GM23248 (cell line): ENCODE results near the gene SPTAN1. TPM values are rescaled to one million over a fixed set of nuclear protein-coding genes. Genes with fewer than 3 reads are reported as not detected.

ENCODE experiments used
- DNase-seq: peaks from one replicate; pipeline ENCODE4 v3.0.0-alpha.2; 2015
- H2AFZ ChIP-seq: fragments of 200-600 bp; sonication (generic); 2 replicates; pipeline ENCODE4 v1.6.1; 2016; ENCODE audit warnings: antibody characterized with exemption
- H3F3A ChIP-seq: fragments of 200-600 bp; sonication (generic); 2 replicates; pipeline ENCODE4 v1.6.1; 2016; ENCODE audit warnings: mild to moderate bottlenecking, antibody characterized with exemption, mixed run types; ENCODE audit not compliant: insufficient read depth
- H3K27ac ChIP-seq: fragments of 200-600 bp; sonication (generic); 2 replicates; pipeline ENCODE4 v1.5.1; 2016; ENCODE audit warnings: mild to moderate bottlenecking
- H3K27me3 ChIP-seq: fragments of 200-600 bp; sonication (generic); replicated peaks from 2 replicates; pipeline ENCODE4 v1.6.1; 2016; ENCODE audit warnings: mild to moderate bottlenecking; ENCODE audit not compliant: insufficient read depth
- H3K36me3 ChIP-seq: fragments of 200-600 bp; sonication (generic); 2 replicates; pipeline ENCODE4 v1.6.1; 2016; ENCODE audit warnings: low read depth, mild to moderate bottlenecking
- H3K4me1 ChIP-seq: fragments of 200-600 bp; sonication (generic); 2 replicates; pipeline ENCODE4 v1.6.1; 2016; ENCODE audit warnings: mild to moderate bottlenecking; ENCODE audit not compliant: insufficient read depth
- H3K4me2 ChIP-seq: fragments of 200-600 bp; sonication (generic); one replicate; pipeline ENCODE4 v1.6.1; 2016; ENCODE audit warnings: mild to moderate bottlenecking; ENCODE audit not compliant: unreplicated experiment
- H3K4me3 ChIP-seq: fragments of 200-600 bp; sonication (generic); 2 replicates; pipeline ENCODE4 v1.5.1; 2016; ENCODE audit warnings: mild to moderate bottlenecking
- H3K79me2 ChIP-seq: fragments of 200-600 bp; sonication (generic); 2 replicates; pipeline ENCODE4 v1.6.1; 2016; ENCODE audit warnings: mild to moderate bottlenecking; ENCODE audit not compliant: insufficient read depth
- H3K9ac ChIP-seq: fragments of 200-600 bp; sonication (generic); 2 replicates; pipeline ENCODE4 v1.6.1; 2016; ENCODE audit warnings: mild to moderate bottlenecking
- H3K9me2 ChIP-seq: fragments of 200-600 bp; sonication (generic); 2 replicates; pipeline ENCODE4 v1.6.1; 2016; ENCODE audit warnings: mixed run types, mild to moderate bottlenecking, moderate library complexity; ENCODE audit not compliant: insufficient read depth
- H3K9me3 ChIP-seq: fragments of 200-600 bp; sonication (generic); one replicate; pipeline ENCODE4 v1.6.1; 2017; ENCODE audit warnings: low read depth
- H4K20me1 ChIP-seq: fragments of 200-600 bp; sonication (generic); 2 replicates; pipeline ENCODE4 v1.6.0; 2016; ENCODE audit not compliant: insufficient read depth
- EZH2 ChIP-seq: fragments of 200-600 bp; sonication (generic); IDR thresholded peaks from 2 replicates; pipeline ENCODE4 v1.6.1; 2018; ENCODE audit warnings: antibody characterized with exemption, mild to moderate bottlenecking; ENCODE audit not compliant: insufficient read depth, poor library complexity, severe bottlenecking
- EZH2phosphoT487 ChIP-seq: fragments of 200-600 bp; sonication (generic); IDR thresholded peaks from 2 replicates; pipeline ENCODE4 v1.6.1; 2018; ENCODE audit warnings: antibody characterized with exemption, moderate library complexity, mild to moderate bottlenecking, low read depth; ENCODE audit not compliant: insufficient read depth
- WGBS, 2 experiments: methylation state at CpG; one replicate each; pipeline ENCODE4 v1.1.6; 2015 to 2017; ENCODE audit warnings: low lambda C conversion rate in 2 of 2, low coverage in 1 of 2; ENCODE audit errors: missing lambda C conversion rate in 2 of 2; 5-methylcytosine and 5-hydroxymethylcytosine counted together
- in situ Hi-C: fragments of 300-500 bp; cut with MboI; formaldehyde crosslinking; loops from 2 replicates; pipeline ENCODE4 v1.15.0; 2020
- polyA plus RNA-seq: library from polyadenylated mRNA; unstranded; fragments of >200 nt; fragmentation: Nextera tagmentation; extraction: Ambion mirVana; gene quantifications from 2 replicates; pipeline ENCODE4 v1.2.1, GENCODE V29; 2016
- total RNA-seq: library from RNA; depleted of rRNA; stranded (reverse); fragments of >200 nt; shearing (Covaris generic); gene quantifications from 2 replicates; pipeline ENCODE4 v1.2.3, GENCODE V29; 2014

Gene SPTAN1
- total and polyA plus RNA-seq, 2 experiments from 2014 or later, result 144 to 275 TPM

- Histone ChIP-seq H2AFZ (no peak overlapping the region), H3K79me2 (no peaks in the 10 kb centered on the region), H3K9ac (no peak overlapping the region), H3K9me2 (no peaks in the 10 kb centered on the region), H3K27me3 (no peaks in the 10 kb centered on the region), H3K36me3 (peaks cover 37% of the 10 kb centered on the region; the same call in 1 of the 2 replicates), H4K20me1 (no peaks in the 10 kb centered on the region), H3K4me3 (no peak overlapping the region), H3K27ac (no peak overlapping the region), H3K9me3 (no peaks in the 10 kb centered on the region), H3K4me2 (no peak overlapping the region), H3F3A (peaks cover 32% of the 10 kb centered on the region), H3K4me1 (peaks cover 10% of the 10 kb centered on the region)
- no peak for DNase-seq
- 84 to 85% methylated on average over 10 of the region's 10 CpGs for WGBS, 2 experiments
- TF ChIP-seq EZH2phosphoT487 (no peak), EZH2 (no peak)
- in situ Hi-C loops, result no loop called here
These were observed 79.7 kb downstream of the SPTAN1 start for GRCh38 chr9:128632066-128632465.

- TF ChIP-seq EZH2 (no peak), EZH2phosphoT487 (no peak)
- H4K20me1 ChIP-seq, result no peaks in the 10 kb centered on the region
- H3K9me3 ChIP-seq, result no peaks in the 10 kb centered on the region
- in situ Hi-C loops, result no loop called here
- H3K79me2 ChIP-seq, result no peaks in the 10 kb centered on the region
- no peaks in the 10 kb centered on the region for H3K9me2 ChIP-seq
- no peak overlapping the region for H3K4me2 ChIP-seq
- H3K36me3 ChIP-seq, result peaks cover 33% of the 10 kb centered on the region; the same call in 1 of the 2 replicates
- H2AFZ ChIP-seq, result no peak overlapping the region
- 83 to 86% methylated on average over 13 to 14 of the region's 14 CpGs for WGBS, 2 experiments
- H3K9ac ChIP-seq, result no peak overlapping the region
- no peak for DNase-seq
- no peak overlapping the region for H3K27ac ChIP-seq
- H3F3A ChIP-seq, result peaks cover 29% of the 10 kb centered on the region
- H3K4me1 ChIP-seq, result peaks cover 10% of the 10 kb centered on the region
- H3K4me3 ChIP-seq, result no peak overlapping the region
- H3K27me3 ChIP-seq, result no peaks in the 10 kb centered on the region
These were observed 80.1 kb downstream of the SPTAN1 start for GRCh38 chr9:128632486-128632885.

GRCh38 chr9:128633057-128633456, 80.7 kb downstream of the SPTAN1 start:
- Histone ChIP-seq H3K4me3 (no peak overlapping the region), H3K27ac (no peak overlapping the region), H2AFZ (no peak overlapping the region), H3F3A (peaks cover 29% of the 10 kb centered on the region), H3K27me3 (no peaks in the 10 kb centered on the region), H3K79me2 (no peaks in the 10 kb centered on the region), H3K36me3 (peaks cover 28% of the 10 kb centered on the region; the same call in 1 of the 2 replicates), H4K20me1 (no peaks in the 10 kb centered on the region), H3K9ac (no peak overlapping the region), H3K9me3 (no peaks in the 10 kb centered on the region), H3K4me1 (peaks cover 10% of the 10 kb centered on the region), H3K9me2 (no peaks in the 10 kb centered on the region), H3K4me2 (no peak overlapping the region)
- no peak for DNase-seq
- 93 to 96% methylated on average over 20 to 21 of the region's 21 CpGs for WGBS, 2 experiments
- in situ Hi-C loops, result no loop called here
- TF ChIP-seq EZH2phosphoT487 (no peak), EZH2 (no peak)

- WGBS, 2 experiments, result 90 to 91% methylated on average over 11 of the region's 11 CpGs
- no peaks in the 10 kb centered on the region for H3K27me3 ChIP-seq
- peaks cover 10% of the 10 kb centered on the region for H3K4me1 ChIP-seq
- no peaks in the 10 kb centered on the region for H3K9me2 ChIP-seq
- no peak overlapping the region for H3K4me2 ChIP-seq
- in situ Hi-C loops, result no loop called here
- no peak overlapping the region for H3K9ac ChIP-seq
- peaks cover 28% of the 10 kb centered on the region; the same call in 1 of the 2 replicates for H3K36me3 ChIP-seq
- H3K79me2 ChIP-seq, result no peaks in the 10 kb centered on the region
- no peaks in the 10 kb centered on the region for H3K9me3 ChIP-seq
- no peak for TF ChIP-seq EZH2phosphoT487
- no peak for TF ChIP-seq EZH2
- H3F3A ChIP-seq, result peaks cover 29% of the 10 kb centered on the region
- H4K20me1 ChIP-seq, result no peaks in the 10 kb centered on the region
- no peak overlapping the region for H3K27ac ChIP-seq
- DNase-seq, result no peak
- H3K4me3 ChIP-seq, result no peak overlapping the region
- no peak overlapping the region for H2AFZ ChIP-seq
These were observed 81.2 kb downstream of the SPTAN1 start for GRCh38 chr9:128633601-128634000.

- Histone ChIP-seq H3K36me3 (peaks cover 28% of the 10 kb centered on the region; the same call in 1 of the 2 replicates), H3K79me2 (no peaks in the 10 kb centered on the region), H3K27ac (peak overlapping the region; percentile 85; the same call in 1 of the 2 replicates), H3K4me2 (no peak overlapping the region), H3K4me3 (no peak overlapping the region), H3K9me2 (no peaks in the 10 kb centered on the region), H4K20me1 (no peaks in the 10 kb centered on the region), H3K9ac (no peak overlapping the region), H3F3A (peaks cover 29% of the 10 kb centered on the region), H3K27me3 (no peaks in the 10 kb centered on the region), H3K4me1 (peaks cover 10% of the 10 kb centered on the region), H2AFZ (no peak overlapping the region), H3K9me3 (no peaks in the 10 kb centered on the region)
- DNase-seq, result no peak
- in situ Hi-C loops, result no loop called here
- WGBS, 2 experiments, result 81 to 87% methylated on average over 10 of the region's 10 CpGs
- TF ChIP-seq EZH2 (no peak), EZH2phosphoT487 (no peak)
These were observed 81.7 kb downstream of the SPTAN1 start for GRCh38 chr9:128634111-128634510.
